ENCODE data around the gene MTUS2.

GRCh38 chr13:28865149-28865744, 45.1 kb downstream of the MTUS2 start:
- no peak for TF ChIP-seq CTCF (IDR thresholded peaks at IDR 0.05 in 4 of 5, conservative IDR thresholded peaks at IDR 0.05 in 1 of 5)
- no peak for TF ChIP-seq POLR2A (IDR thresholded peaks at IDR 0.05)

All from gastrocnemius medialis (tissue), 4 donors.